Stimulated activated naive CD8-positive, alpha-beta T cell treated with anti-CD3 and anti-CD28 coated beads, Interleukin-15, Interleukin-2, amounts not matched to agents 100 U/mL and 50 U/mL, for 24 hours (primary cell): ENCODE data around the gene LPP.
"Not testable (repeated sequence)": the region's sequence is repeated elsewhere in the genome, so short reads cannot be mapped to it uniquely, and the experiment has no call there.

Experiments used
- ATAC-seq: fragments of 150-1000 bp; cut with Tn5 transposase; one replicate; pipeline ENCODE4 v1.10.0; 2021
- DNase-seq: peaks from one replicate; pipeline ENCODE4 v3.0.0; 2021

Gene LPP

DNA sequence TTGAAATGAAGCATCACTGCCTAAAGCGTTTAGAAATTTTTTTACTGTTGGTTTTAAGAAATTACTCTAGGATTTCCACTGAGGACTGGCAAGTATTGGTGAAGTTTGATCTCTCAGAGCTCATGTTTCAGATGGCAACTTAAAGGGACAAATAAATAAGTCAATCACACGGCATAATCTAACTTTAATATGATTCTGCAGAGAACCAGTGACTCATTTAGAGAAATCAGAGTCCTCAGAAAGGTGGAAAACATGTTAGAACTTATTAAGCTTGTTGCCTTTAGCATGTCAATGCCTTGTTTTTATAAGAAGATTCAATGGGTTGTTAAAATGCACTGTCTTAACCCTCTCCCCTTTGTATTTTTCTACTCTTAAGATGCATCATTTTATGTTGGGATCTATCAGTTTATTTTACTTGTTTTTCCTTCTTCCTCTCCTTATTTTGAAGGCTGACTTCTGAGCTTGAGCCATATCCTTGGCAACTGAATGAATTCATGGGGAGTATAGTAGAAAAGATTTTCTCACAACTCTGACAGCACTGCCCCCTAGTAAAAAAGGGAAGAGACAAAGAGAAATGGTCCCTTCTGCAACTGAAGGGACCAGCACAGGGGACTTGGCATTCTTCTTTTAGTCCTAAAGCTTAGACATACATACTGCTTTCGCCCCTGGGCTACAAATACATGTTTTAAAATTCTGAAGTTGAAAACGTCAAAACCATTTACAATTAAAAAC is 431.2 kb downstream of the LPP start:
- ATAC-seq (no peak), DNase-seq (no peak)

DNA sequence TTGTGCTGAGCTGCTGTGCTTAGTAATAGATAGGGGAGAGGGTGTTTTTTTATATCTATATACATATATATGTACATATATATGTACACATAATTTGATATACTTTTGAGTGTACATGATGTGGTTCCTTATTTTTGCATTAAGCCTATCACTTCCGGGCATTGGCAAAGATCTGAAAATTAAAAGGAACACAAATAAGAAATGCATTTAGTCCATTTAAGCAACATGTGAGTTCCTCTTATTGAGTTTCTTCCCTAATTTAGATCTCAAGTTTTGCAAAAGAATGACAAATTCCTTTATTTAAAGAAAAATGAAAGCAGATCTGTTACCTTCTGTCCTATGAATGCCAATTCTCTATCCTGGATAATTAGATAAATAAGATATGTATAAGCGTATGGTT is 435.1 kb downstream of the LPP start:
- DNase-seq = no peak
- no peak for ATAC-seq

DNA sequence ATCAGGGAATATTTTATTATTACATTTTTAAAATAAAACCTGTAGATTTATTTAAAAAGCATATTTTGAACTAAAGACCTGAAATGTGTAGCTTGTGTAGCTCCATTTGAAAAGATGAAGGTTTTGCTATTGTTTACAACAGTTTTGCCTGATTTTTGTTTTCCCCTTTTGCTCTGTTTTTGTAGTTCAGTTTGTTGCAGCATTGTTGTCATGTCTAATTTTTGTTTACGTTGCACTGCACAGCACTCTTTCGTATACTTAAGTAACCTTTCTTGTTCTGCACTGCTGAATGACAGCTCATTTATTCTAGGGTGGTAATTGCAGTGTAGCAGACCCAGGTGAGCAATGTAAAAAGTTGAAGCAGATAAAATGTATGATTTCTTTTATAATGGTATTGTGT is 435.8 kb downstream of the LPP start:
- no peak for ATAC-seq

DNA sequence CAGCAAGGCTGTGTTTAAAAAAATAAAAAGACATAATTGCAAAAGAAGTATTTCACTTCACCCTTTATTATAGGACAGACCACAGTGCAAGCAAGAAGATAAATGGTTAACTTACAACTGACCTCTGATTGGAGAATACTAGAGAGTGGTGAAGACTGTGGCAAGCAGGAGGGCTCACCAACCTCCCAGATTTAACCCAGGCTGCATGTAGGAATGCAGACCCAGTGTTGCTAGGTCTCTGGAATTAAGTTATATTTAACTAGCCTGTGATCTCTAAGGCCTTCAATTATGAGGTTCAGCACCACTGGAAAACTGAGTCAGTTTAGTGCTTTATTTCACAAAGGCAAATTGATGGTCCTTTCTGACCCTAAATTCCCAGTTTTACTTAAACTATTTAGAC is 436.6 kb downstream of the LPP start:
- DNase-seq (no peak), ATAC-seq (no peak)

More for the DNA sequence above, 435.8 kb downstream of the LPP start:
- no peak for DNase-seq

DNA sequence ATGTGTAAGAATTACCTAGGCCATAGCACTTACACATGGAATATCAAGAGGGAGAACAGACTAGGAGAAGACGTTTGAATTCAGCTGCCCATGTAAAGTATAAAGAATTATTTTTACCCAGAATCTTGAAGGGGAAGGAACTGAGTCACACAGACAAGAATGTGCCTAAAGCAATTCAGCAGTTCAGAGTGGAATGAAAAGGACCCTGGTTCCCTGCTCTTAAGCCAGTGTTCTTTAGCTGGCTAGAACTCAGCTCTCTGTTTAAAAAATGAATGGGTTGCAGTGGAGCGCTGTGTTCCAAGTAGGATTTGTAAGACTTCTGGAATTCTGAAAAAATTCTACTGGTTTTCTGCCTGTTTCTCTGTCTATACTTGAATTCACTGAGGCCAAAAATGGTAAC is 440.2 kb downstream of the LPP start:
- no peak for DNase-seq
- no peak for ATAC-seq

DNA sequence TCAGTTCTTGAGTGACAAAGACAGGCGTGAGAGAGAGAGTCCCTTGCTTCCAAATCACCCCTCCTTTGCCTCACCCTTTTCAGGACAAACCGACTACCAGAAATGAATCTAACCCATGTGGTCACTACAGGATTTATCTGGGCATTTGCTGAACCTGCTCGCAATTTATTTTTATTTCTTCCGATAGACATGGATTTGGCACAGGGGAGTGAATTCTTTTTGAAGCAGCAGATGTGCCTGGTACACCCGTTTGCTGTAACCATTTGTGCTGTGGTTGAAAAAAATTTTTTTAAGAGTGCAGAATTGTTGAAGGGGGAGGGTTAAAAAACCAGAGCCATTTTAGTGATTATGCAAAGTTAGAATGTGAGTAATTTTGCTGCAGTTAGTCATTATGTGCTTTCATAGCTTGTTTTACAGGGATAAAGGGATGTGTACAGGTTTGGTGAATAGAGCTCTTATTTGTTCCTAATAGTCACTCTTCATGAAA is 442.0 kb downstream of the LPP start:
- ATAC-seq (no peak), DNase-seq (no peak)

DNA sequence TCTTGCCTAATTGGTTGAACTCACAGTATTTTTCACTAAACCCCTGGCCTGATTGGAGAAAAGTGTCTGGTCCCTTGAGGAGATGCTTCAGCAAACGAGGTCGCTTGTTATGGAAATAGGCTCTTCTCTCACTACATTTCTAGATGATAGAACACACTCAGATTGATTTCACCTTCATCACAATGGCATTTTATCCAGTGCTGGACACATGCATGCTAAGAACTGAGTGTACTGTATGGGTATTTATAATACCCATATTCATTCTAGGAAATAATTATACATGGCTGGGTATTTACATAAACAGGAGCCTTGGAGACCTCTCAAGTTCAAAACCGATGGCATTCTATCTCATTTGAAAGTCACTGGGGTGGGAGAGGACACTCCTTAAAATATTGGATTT is 444.9 kb downstream of the LPP start:
- DNase-seq (no peak), ATAC-seq (no peak)

DNA sequence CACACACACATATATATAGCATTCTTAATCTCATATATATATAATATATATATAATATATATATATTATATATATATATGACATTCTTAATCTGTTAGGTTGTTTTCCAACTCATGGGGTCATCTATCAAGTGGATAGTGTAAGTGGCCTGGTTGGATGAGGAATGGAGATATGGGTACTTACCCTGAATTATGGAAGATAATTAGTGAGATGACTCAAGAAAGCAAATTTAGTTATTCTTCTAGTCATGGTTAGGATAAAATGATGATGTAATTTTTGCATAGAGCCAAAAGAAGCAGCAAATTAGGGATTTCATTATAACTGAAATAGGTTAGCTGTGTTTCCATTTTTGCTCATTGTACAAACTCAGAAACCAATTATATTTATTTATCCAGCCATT is 448.2 kb downstream of the LPP start:
- ATAC-seq = no peak
- no peak for DNase-seq

DNA sequence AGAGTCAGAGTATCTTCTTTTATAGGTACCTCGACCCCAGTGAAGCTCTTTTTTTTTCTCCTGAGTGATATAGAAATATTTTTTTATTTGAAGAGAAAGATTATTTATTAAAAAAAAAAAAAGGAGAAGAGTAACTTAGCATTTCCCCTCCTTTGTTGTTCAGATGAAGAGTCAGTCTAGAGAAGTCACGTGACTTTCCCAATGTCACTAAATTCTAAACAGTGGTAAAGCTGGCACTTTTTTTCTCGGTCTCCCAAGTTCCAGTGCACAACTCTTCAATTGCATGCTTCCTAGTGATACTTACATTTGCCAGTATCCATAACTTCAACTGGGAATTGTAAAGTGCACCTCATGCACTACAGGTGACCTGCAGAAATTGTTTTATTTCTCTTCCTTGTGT is 448.7 kb downstream of the LPP start:
- DNase-seq (no peak), ATAC-seq (no peak)

DNA sequence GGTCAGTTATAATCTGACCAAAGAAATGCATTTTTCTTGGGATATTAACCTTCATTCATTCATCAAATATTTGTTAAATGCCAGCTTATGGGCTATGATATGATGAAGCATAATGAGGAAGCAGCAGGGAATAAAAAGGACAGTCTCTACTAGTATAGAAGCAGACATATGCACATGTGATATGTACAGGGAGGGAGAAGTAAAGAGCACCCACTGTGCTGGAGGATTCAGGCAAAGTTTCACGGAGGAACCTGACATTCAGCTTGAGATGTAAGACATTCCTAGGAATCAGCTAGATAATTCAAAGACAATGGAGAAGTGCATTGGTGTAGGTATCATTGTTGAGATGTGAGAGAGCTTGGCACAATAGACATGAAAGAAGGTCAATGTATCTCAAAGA is 450.7 kb downstream of the LPP start:
- no peak for ATAC-seq
- no peak for DNase-seq

DNA sequence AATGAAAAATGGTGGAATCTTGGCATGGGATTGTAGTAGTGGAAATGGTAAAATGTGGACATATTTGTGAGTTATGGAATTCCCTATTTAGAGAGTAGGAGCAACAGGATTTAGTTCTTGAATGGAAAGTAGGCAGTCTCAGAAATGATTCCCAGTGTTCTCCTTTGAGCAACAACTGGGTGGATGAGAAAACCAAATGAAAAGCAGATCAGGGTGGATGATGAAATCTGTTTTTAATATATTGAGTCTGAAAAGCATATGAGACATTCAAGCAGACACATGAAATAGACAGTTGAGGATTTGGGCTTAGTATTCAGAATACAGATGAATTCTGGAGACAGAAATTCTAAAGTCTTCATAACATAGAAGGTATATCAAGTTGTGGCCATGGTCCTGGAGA is 451.3 kb downstream of the LPP start:
- DNase-seq (no peak), ATAC-seq (no peak)

DNA sequence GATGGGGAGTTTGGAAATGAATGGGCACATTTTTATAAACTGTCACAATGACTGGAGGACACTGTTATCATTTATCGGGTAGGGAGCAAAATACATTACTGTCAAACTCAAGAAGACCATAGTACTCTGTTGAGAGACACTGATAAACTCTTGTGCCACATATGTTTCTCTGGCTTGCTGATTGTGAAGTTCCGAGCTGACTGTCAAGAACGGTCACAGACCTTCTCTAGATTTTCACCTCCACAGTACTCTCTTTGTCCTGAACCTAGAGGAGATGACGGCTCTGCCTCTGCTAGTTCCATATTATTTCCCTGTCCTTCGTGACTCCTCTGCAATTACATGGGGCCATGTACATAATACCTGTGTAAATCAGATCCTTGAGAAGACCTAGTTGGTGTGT is 451.9 kb downstream of the LPP start:
- ATAC-seq (no peak), DNase-seq (no peak)

DNA sequence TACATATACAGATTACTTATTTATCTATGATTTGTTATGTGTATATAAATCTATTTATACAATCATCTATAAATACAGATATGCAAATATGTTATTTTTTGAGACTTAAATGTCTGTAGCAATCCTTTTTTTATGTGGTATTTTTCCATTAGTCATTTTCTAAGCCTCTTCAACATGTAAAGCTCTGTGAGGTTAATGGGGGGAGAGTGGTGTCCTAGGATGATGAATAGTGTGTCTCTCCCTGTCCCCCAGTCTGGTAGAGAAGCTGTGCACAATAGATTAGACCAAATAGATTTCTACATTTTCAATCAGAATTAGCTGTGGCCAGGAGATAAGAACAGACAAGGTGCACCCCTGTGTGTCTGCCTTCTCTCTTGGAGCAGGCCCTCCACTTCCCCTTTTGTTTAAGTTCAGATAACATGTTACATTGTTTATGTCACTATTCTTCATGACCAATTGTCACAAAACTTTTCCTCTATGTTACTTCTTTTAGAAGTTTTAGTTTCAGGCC is 453.9 kb downstream of the LPP start:
- DNase-seq (no peak), ATAC-seq (no peak)

DNA sequence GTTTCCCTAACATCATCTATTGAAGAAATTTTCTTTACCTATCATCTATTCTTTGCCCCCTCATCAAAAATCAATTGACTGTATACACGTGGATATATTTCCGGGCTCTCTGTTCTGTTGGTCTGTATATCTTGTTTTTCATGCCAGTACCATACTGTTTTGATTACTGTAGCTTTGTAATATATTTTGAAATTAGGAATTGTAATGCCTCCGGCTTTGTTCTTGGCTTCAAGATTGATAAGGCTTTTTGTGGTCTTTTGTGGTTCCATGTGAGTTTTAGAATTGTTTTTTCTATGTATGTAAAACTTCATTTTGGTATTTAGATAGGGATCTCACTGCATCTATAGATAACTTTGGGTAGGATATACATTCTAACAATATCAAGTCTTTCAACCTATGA is 454.4 kb downstream of the LPP start:
- no peak for ATAC-seq
- DNase-seq = no peak

DNA sequence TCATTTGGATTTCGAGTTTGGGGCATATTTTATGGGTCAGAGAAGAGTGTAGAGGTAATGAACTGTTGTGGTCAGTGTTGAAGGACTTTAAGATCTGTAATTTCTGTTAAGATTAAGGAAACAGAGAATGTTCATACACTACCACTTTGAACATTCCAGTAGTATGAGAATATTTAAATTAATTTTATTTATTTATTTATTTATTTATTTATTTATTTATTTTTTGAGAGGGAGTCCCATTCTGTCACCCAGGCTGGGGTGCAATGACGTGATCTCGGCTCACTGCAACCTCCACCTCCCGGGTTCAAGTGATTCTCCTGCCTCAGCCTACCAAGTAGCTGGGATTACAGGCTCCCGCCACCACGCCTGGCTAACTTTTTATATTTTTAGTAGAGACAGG is 459.8 kb downstream of the LPP start:
- ATAC-seq, DNase-seq: not testable (repeated sequence)

DNA sequence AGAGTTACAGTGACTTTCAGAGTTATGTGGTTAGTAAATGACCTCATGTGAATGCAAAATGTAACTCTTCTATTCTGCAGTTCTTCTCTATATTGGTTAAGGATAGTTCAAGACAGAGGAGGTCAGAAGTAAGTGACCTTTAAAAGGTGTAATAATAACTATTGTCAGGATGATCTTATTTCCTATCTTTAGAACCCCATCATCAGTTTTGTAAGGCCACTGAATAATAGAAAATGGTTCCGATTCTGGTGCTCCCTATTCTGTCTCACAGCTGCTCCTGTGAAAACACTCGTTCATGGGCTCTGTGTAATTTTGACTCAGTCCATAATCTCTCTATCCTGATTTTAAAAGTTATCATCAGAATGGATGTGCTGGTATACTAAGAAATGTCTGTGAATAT is 463.3 kb downstream of the LPP start:
- ATAC-seq (no peak), DNase-seq (no peak)

DNA sequence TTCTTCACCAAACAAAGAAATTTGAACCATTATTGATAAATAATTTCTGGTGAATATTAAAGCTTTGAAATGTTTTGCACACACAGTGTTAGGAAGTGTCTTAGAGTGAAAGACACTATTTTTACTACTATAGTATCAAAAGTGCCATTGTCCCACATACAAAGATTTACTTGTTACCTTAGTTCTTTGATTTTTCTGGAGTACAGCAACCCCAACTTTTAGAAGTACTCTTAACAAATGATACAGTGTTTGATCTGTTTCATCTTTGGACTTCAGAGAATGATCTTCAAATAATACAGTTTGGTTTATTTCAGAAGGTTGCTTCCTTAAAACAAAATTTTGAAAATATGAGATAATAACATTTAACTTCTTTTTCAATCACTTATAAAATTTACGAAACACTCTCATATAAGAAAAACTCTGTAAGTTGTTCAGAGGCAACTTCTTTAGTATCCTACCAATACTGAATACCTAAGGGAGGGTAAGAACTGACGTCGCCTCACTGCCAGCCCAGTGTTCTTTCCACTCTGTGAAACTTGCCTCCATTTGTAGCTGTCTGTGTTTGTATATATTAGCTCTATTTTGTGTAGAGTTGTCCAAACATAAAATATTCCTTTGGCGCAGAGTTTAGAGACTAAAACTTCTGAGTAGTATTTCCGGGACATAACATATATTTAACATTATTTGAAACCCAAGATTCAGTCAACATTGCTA is 464.2 kb downstream of the LPP start:
- ATAC-seq = no peak

DNA sequence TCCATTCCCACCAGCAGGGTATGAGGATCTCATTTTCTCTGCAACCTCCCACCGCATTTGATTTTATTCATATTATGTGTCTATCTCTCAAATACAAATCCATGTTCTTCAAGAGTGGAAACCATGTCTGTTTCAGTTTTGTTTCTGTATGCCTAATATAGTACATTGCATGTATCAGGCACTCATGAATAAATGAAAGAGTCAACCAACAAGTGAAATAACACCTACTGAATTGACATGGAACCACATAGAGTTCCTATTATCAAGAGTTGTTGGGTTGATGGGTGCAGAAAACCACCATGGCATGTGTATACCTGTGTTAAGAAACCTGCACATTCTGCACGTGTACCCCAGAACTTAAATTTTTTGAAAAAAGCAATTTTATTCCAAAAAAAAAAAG is 466.8 kb downstream of the LPP start:
- no peak for ATAC-seq

More for the DNA sequence above, 464.2 kb downstream of the LPP start:
- no peak for DNase-seq

DNA sequence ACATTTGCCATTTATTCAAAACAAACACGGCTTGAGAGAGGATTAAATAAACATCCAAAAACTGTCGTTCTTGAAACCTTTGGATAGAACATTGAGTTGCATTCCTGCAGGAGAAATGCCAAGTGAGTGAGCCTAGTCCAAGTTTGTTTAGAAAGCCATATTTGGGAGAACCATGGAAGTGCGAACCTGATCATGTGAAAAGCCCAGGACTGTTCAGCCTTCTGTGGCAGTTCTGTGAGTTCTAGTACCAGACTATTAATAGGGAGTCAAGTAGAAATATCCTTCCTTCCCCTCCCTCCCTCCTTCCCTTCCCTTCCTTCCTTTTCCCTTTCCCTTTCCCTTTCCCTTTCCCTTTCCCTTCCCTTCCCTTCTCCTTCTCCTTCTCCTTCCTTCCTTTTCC is 470.4 kb downstream of the LPP start:
- ATAC-seq (no peak), DNase-seq (no peak)

More for the DNA sequence above, 466.8 kb downstream of the LPP start:
- DNase-seq = no peak

DNA sequence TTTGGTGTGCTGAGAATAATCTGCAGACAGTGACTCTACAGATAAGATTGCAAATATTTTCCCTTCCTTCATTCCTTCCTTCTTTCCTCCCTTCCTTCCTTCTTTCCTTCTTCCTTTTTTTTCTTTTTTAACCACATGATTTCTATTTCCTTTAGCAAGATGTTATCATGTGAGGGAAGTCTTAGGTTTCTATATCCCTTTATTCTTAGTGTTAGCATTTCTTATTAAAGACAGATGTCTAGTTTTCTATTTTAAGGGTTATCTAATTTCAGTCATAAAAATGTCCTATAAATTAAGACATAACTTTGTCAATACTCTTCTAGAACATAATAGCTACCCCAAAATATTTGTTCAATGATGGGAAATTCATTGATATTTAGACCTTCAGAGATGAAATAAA is 470.9 kb downstream of the LPP start:
- no peak for DNase-seq
- no peak for ATAC-seq

DNA sequence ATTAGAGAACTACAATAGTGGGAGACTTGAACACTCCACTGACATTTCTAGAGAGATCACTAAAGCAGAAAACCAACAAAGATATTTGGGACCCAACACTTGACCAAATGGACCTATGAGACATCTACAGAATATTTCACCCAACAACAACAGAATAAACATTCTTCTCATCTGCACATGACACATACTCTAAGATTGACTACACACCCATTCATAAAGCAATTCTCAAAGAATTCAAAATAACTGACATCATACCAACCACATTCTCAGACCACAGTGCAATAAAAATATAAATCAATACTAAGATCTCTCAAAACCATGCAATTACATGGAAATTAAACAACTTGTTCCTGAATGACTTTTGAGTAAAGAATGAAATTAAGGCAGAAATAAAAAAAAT is 473.7 kb downstream of the LPP start:
- no peak for ATAC-seq
- no peak for DNase-seq

DNA sequence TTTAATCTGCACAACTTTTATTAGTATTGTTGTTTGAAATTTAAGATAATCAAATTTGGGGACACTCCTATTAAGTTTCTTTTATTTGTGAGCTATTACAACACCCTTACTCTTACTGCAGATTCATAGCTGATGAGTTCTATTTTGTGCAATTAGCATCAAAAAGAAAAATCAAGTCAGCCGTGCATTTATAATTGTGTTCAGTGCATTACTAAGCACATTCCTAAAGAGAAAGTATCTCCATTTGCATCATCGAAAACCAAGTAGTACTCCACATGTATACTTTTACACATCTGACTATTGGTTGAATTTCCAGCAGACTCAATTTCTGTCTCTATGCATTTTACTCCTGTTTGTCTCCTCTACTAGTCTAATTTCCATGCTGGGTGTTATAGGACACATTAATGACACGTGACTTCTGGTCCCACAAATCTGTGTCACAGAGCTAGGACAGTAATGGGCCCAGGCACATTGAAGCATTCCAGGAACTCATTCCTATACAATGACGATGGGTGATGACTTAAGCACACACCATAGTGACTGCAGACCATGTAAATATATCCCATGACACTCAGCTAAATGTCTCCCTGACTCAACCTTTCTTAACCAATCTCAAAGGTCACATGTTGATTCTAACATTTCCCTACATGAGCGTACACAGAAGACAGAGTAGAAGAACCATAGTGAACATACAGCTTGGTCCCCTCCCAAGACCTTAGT is 477.5 kb downstream of the LPP start:
- ATAC-seq (peak; percentile 81), DNase-seq (no peak)

DNA sequence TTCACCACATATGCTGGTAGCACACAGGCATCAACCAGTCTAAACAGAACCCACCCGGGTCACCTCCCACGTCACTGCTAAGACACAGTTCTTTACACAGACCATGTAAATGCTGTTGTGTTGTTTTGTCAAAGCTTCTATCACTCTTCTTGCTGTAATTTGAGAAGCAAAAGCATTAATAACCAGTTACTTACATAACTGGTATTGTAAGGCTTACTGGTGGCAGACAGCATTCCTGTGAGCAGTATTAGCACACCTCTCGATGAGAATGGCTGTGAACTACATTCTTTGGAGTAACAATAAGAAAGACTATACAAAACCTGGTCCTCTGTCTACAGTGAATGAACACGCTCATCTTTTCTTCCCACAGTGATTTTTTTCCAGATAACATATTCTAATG is 479.2 kb downstream of the LPP start:
- no peak for DNase-seq
- ATAC-seq = no peak
